CD14-positive monocyte (primary cell): Measurements from ENCODE around the gene SPATA17. TPM values are rescaled to one million over a fixed set of nuclear protein-coding genes. Genes with fewer than 3 reads are reported as not detected.

ENCODE experiments used
- DNase-seq, 3 donors: peaks; one replicate each; pipeline ENCODE4 v3.0.0-alpha.2; 2011 to 2022
- H2AFZ ChIP-seq: 2 replicates; pipeline ENCODE4 v1.6.0; 2012; ENCODE audit warnings: mild to moderate bottlenecking, low read depth, low read length, inconsistent platforms; ENCODE audit not compliant: insufficient read depth, poor library complexity, severe bottlenecking
- H3K27ac ChIP-seq, 2 donors: 1 replicate in 1 of 2; 2 replicates in 1 of 2; pipeline ENCODE4 v1.5.1; 2012 to 2013; ENCODE audit warnings: low read length in 2 of 2, control low read depth in 1 of 2, inconsistent platforms in 1 of 2, low read depth in 1 of 2, mild to moderate bottlenecking in 1 of 2
- H3K27me3 ChIP-seq, 2 donors: one replicate each; pipeline versions ENCODE4 v1.6.0 to v1.6.1; 2011 to 2013; ENCODE audit warnings: low read length in 2 of 2; ENCODE audit not compliant: control insufficient read depth in 2 of 2, insufficient read depth in 2 of 2
- H3K36me3 ChIP-seq, 2 donors: replicated peaks in 1 of 2; 1 replicate in 1 of 2; 2 replicates in 1 of 2; pipeline versions ENCODE4 v1.5.1 to v1.6.1; 2012 to 2013; ENCODE audit warnings: low read length in 2 of 2, control low read depth in 1 of 2, inconsistent platforms in 1 of 2, mild to moderate bottlenecking in 1 of 2; ENCODE audit not compliant: insufficient read depth in 2 of 2, control insufficient read depth in 1 of 2
- H3K4me1 ChIP-seq, 2 donors: 1 replicate in 1 of 2; 2 replicates in 1 of 2; pipeline versions ENCODE4 v1.5.1 to v1.6.1; 2012 to 2013; ENCODE audit warnings: low read length in 2 of 2, control low read depth in 1 of 2, inconsistent platforms in 1 of 2, mild to moderate bottlenecking in 1 of 2, moderate library complexity in 1 of 2; ENCODE audit not compliant: insufficient read depth in 2 of 2, control insufficient read depth in 1 of 2
- H3K4me2 ChIP-seq: replicated peaks from 2 replicates; pipeline ENCODE3; 2012; ENCODE audit warnings: low read length, moderate library complexity, mild to moderate bottlenecking; ENCODE audit not compliant: poor library complexity, severe bottlenecking; ENCODE audit errors: extremely low read depth
- H3K4me3 ChIP-seq, 3 experiments: fragments of 200-600 bp in 1 of 3; sonication (generic) in 1 of 3; replicated peaks in 1 of 3; 1 replicate in 2 of 3; 2 replicates in 1 of 3; pipeline ENCODE4 v1.5.1; 2011 to 2013; ENCODE audit warnings: low read length in 3 of 3, mild to moderate bottlenecking in 3 of 3, control low read depth in 2 of 3, low read depth in 2 of 3, inconsistent platforms in 1 of 3, moderate library complexity in 1 of 3
- H3K79me2 ChIP-seq: 2 replicates; pipeline ENCODE4 v1.6.0; 2012; ENCODE audit warnings: mild to moderate bottlenecking, control low read depth, inconsistent platforms, low read length, moderate library complexity; ENCODE audit not compliant: insufficient read depth
- H3K9ac ChIP-seq: 2 replicates; pipeline ENCODE4 v1.6.0; 2017; ENCODE audit warnings: low read length, mild to moderate bottlenecking; ENCODE audit not compliant: insufficient read depth, poor library complexity, severe bottlenecking
- H3K9me3 ChIP-seq, 2 donors: replicated peaks in 1 of 2; 1 replicate in 1 of 2; 2 replicates in 1 of 2; pipeline versions ENCODE4 v1.5.1 to v1.6.1; 2012 to 2013; ENCODE audit warnings: low read length in 2 of 2, control low read depth in 1 of 2; ENCODE audit not compliant: control insufficient read depth in 1 of 2, insufficient read depth in 1 of 2
- H4K20me1 ChIP-seq: 2 replicates; pipeline ENCODE4 v1.6.0; 2012; ENCODE audit warnings: mild to moderate bottlenecking, low read length, control low read depth, moderate library complexity; ENCODE audit not compliant: insufficient read depth
- H3K27ac Mint-ChIP-seq, 7 donors: one replicate each; pipeline ENCODE4 v1.8.0; 2020; ENCODE audit warnings: mild to moderate bottlenecking in 7 of 7, mixed read lengths in 7 of 7, moderate library complexity in 6 of 7, inconsistent platforms in 2 of 7
- H3K27me3 Mint-ChIP-seq, 3 donors: one replicate each; pipeline ENCODE4 v1.8.0; 2021 to 2022; ENCODE audit warnings: low read depth in 3 of 3, mild to moderate bottlenecking in 3 of 3, mixed read lengths in 3 of 3, moderate library complexity in 3 of 3, inconsistent platforms in 1 of 3
- H3K36me3 Mint-ChIP-seq, 2 donors: one replicate each; pipeline ENCODE4 v1.8.0; 2020; ENCODE audit warnings: mixed read lengths in 2 of 2, inconsistent platforms in 1 of 2, mild to moderate bottlenecking in 1 of 2
- H3K4me1 Mint-ChIP-seq: one replicate; pipeline ENCODE4 v1.8.0; 2020; ENCODE audit warnings: mild to moderate bottlenecking, mixed read lengths
- H3K4me3 Mint-ChIP-seq, 2 donors: one replicate each; pipeline ENCODE4 v1.8.0; 2020; ENCODE audit warnings: mild to moderate bottlenecking in 2 of 2, mixed read lengths in 2 of 2, moderate library complexity in 1 of 2
- H3K9me3 Mint-ChIP-seq, 7 donors: one replicate each; pipeline ENCODE4 v1.8.0; 2020 to 2022; ENCODE audit warnings: mixed read lengths in 7 of 7, mild to moderate bottlenecking in 6 of 7, moderate library complexity in 6 of 7, inconsistent platforms in 2 of 7
- CTCF ChIP-seq: fragments of 200-600 bp; IDR thresholded peaks from one replicate; pipeline ENCODE4 v1.8.0; 2022; ENCODE audit warnings: antibody characterized with exemption, mild to moderate bottlenecking
- WGBS: methylation state at CpG from one replicate; pipeline ENCODE4 v1.1.5; 2013; ENCODE audit warnings: missing lambda C conversion rate; ENCODE audit not compliant: insufficient coverage; 5-methylcytosine and 5-hydroxymethylcytosine counted together
- intact Hi-C, 2 donors: fragments of 100-400 bp; cut with micrococcal nuclease; formaldehyde crosslinking; loops; one replicate each; pipeline versions ENCODE4 v1.15.0 to v1.15.1; 2023
- polyA plus RNA-seq, 3 donors: library from polyadenylated mRNA; depleted of rRNA in 1 of 3; unstranded in 2 of 3; stranded (reverse) in 1 of 3; fragments of 300-500 nt in 2 of 3; fragments of >200 nt in 1 of 3; fragmentation: Illumina TruSeq in 2 of 3; gene quantifications; 1 replicate in 2 of 3; 2 replicates in 1 of 3; pipeline ENCODE4 v1.2.3, GENCODE V29; 2012 to 2021

SPATA17 gene
- polyA plus RNA-seq, 3 donors = 0.28 TPM; not detected in 2

GRCh38 chr1:217910203-217910602 lies 279.1 kb downstream of the SPATA17 start:
- no peaks in the 10 kb centered on the region for H3K36me3 Mint-ChIP-seq
- DNase-seq = no peak
- no peaks in the 10 kb centered on the region for H3K79me2 ChIP-seq
- H4K20me1 ChIP-seq = no peaks in the 10 kb centered on the region
- no peaks in the 10 kb centered on the region for H3K4me1 ChIP-seq
- H3K4me3 Mint-ChIP-seq = no peak overlapping the region
- no peaks in the 10 kb centered on the region for H3K9me3 ChIP-seq
- H2AFZ ChIP-seq = no peak overlapping the region
- H3K27ac ChIP-seq = no peak overlapping the region
- H3K27ac Mint-ChIP-seq = no peak overlapping the region
- H3K36me3 ChIP-seq = no peaks in the 10 kb centered on the region
- H3K4me1 Mint-ChIP-seq = no peaks in the 10 kb centered on the region
- peaks cover 0 to 2% (median 0%) of the 10 kb centered on the region in 3 donors for H3K27me3 Mint-ChIP-seq
- no peak overlapping the region for H3K4me2 ChIP-seq
- intact Hi-C loops = no loop called here
- WGBS = no CpG with 5 or more reads among the region's 3 CpGs
- no peak overlapping the region for H3K9ac ChIP-seq
- H3K27me3 ChIP-seq = no peaks in the 10 kb centered on the region
- no peak overlapping the region for H3K4me3 ChIP-seq
- no peak for TF ChIP-seq CTCF
- peaks cover 0 to 13% (median 2%) of the 10 kb centered on the region in 7 donors for H3K9me3 Mint-ChIP-seq

- Histone ChIP-seq H3K4me2 (no peak overlapping the region), H3K9me3 (no peaks in the 10 kb centered on the region), H3K4me3 (no peak overlapping the region), H3K27me3 (no peaks in the 10 kb centered on the region), H3K9ac (no peak overlapping the region), H3K36me3 (no peaks in the 10 kb centered on the region), H3K79me2 (no peaks in the 10 kb centered on the region), H3K27ac (no peak overlapping the region), H2AFZ (no peak overlapping the region), H4K20me1 (no peaks in the 10 kb centered on the region), H3K4me1 (no peaks in the 10 kb centered on the region)
- TF ChIP-seq CTCF = no peak
- H3K9me3 Mint-ChIP-seq = peaks cover 0 to 13% (median 2%) of the 10 kb centered on the region in 7 donors
- H3K4me3 Mint-ChIP-seq = no peak overlapping the region
- no peaks in the 10 kb centered on the region for H3K36me3 Mint-ChIP-seq
- peaks cover 0 to 2% (median 0%) of the 10 kb centered on the region in 3 donors for H3K27me3 Mint-ChIP-seq
- no peak overlapping the region for H3K27ac Mint-ChIP-seq
- no peaks in the 10 kb centered on the region for H3K4me1 Mint-ChIP-seq
- intact Hi-C loops = no loop called here
- WGBS = 82% methylated on average over 3 of the region's 3 CpGs
- DNase-seq = no peak
Observed at GRCh38 chr1:217910791-217911320, 279.7 kb downstream of the SPATA17 start.
